GM19193 (cell line): ENCODE results near the gene AHCY.

Experiments
- POLR2A ChIP-seq: IDR thresholded peaks from 4 replicates; pipeline ENCODE4 v1.6.1; 2011; ENCODE audit not compliant: insufficient read depth, insufficient read length; ENCODE audit errors: extremely low read depth

Gene AHCY

DNA sequence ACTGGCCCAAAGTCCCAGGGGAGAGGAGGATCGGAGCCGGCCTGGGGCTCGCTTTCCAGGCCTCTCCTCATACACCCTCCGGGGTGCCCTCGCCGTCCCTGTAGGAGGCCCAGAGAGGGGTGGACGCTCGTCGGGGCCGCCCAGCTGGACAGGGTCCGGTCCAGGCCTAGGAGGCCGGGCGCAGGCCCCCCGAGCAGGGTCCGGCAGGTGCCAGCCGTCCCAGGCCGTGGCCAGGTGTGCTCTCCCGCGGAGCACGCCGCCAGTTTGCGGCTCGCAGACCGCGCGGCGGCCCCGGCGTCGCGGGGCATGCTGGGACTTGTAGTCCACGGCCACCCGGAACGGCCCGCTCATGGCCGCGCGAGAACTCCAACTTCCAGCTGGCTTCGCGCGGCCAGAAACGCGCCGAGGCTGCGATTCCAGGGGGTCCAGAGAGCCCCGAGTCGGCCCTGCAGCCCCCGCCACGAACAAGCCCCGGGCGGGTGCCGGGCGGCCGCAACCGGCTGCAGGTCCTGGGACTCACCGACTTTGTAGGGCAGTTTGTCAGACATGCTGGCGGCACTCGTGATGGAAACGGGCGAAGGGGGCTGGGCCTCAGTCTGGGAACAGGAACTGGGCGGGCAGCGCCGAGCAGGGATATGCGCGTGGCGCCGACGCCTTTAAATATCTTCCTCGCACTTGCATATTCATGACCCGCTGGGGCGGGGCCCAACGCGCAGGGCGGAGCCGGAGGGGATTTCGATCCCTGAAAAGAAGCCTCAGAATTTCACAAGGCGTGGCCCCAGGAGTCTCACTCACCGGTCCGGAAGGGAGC, at the start of gene AHCY:
TSS of gene AHCY (minus strand) at position 633 of the 811 bp plus-strand sequence. CDS start at position 548, 85 bp downstream.
- TF ChIP-seq POLR2A = peak; percentile 81

DNA sequence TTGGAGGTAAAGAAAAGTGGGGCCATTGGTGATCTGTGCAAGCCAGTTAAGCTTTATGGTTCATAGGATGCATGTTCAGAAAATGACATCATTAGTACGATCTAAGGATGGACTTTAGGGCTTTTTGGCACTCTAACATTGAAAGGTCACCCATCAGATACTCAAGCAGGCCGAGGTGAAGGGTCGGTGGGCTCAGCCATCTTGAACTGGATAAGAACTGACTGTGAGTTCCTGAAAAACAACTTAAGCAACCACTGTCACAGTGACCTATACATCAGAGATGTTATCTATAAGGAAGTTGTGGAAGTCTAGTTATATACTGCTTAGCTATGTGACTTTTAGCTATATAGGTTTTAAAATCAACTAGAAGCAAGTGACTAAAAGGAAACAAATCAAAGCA, 46.9 kb upstream of the AHCY start:
- TF ChIP-seq POLR2A = no peak

DNA sequence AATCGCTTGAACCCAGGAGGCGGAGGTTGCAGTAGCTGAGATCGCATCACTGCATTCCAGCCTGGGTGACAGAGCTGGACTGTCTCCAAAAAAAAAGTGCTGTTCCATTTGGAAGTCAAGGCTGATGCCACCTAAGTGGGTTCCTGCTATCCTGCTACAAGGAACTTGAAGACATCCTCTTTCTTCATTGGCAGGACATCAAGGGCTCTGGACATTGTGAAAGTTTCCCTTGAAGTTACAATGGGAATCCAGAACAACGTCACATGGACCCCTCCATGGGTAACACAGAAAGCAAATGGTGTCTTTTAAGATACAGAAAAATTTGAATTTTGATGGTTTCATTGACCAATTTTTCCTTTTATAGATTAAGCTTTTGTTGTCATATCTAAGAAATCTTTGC, 44.4 kb upstream of the AHCY start:
- no peak for TF ChIP-seq POLR2A

DNA sequence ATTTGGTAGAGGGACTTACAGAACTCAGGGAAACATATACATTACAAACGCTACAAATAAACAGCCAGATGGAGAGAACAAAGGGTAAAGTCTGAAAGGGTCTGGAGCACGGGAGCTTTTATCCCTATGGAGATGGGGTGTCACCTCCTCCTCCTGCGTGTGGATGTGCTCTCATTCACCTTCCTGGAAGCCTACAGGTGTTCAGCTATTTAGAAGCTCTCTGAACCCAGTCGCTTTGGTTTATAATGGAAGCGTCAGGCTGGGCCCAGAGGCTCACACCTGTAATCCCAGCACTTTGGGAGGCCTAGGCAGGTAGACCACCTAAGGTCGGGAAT, 42.2 kb upstream of the AHCY start:
- TF ChIP-seq POLR2A = no peak

DNA sequence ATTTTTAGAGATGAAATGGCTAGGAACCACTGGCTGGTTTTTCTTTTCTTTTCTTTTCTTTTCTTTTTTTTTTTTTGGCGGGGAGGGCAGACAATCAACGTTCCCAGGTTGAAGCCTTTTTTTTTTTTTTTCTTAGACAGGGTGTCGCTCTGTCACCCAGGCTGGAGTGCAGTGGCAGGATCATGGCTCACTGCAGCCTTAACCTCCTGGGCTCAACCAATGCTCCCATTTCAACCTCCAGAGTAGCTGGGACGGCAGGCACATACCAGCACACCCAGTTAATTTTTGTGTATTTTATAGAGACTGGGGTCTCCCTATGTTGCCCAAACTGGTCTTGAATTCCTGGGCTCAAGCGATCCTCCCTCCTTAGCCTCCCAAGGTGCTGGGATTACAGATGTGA, 41.1 kb upstream of the AHCY start:
- no peak for TF ChIP-seq POLR2A

DNA sequence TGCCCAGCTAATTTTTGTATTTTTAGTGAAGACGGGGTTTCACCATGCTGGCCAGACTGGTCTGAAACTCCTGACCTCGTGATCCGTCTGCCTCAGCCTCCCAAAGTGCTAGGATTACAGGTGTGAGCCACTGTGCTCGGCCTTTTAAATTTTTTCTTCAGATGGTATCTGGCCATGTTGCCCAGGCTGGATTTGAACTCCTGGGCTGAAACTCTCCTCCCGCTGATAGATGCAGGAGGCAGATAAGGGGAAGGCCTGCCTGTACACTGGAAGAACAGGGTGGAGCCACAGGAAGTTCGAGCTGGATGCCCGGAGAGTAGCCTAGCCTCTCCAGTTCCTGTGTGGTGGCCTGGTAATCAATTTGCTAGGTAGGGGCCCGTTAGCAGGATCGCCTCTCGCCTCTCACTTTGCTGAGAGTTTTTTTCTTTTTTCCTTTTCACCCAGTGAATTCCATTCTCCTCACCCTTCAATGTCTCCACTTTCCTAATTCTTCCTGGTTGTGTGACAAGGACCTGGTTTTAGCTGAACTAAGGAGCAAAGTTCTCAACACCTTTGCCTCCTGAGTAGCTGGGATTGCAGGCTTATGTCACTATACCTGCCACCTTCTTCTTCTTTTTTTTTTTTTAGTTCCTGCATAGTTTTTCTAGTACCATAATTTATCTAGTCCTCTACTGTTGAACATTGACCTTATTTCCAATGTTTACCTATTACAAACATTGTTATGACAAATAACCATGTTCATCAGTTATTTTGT, 40.5 kb upstream of the AHCY start:
- no peak for TF ChIP-seq POLR2A

DNA sequence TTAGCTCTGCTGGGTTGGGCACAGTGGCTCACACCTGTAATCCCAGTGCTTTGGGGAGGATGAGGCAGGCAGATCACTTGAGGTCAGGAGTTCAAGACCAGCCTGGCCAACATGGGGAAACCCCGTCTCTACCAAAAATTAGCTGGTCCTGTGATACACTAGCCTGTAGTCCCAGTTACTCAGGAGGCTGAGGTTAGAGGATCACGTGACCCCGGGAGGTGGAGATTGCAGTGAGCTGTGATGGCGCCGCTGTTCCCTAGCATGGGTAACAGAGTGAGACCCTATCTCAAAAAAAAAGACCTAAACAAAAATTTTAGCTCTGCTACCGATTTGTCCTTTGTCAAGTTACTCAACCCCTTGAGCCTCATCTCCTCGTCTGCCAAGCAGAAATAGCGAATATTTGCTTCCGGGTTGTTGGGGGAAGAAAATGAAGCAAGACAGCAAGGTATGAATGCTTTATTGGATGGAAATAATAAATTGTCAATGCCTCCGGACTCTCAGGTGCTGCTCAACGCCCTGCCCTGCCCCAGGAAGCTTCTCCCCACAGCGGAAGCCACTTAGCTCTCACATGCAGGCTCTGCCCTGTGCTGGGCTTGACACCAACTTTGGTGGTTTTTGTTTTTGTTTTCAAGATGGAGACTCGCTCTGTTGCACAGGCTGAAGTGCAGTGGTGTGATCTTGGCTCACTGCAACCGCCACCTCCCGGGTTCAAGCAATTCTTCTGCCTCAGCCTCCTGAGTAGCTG, 35.0 kb upstream of the AHCY start:
- no peak for TF ChIP-seq POLR2A

DNA sequence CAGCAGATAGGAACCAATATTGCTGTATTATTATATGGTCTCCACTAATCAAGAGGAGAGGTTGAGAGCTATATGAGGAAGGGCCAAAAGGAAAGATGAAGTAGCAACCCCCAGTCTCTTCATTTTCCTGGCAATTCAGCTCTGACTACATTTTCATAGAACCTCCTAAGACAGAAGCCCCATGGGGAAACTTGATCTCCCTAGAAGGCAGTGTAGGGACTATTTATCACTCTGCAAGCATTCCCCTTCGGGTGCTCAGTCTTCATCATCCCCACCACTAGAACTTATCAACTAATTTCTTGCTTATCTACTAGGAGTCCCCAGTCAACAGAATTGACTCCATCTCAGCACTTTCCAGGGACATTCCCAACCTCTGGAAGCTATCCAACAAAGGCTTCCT, 34.4 kb upstream of the AHCY start:
- TF ChIP-seq POLR2A = no peak

DNA sequence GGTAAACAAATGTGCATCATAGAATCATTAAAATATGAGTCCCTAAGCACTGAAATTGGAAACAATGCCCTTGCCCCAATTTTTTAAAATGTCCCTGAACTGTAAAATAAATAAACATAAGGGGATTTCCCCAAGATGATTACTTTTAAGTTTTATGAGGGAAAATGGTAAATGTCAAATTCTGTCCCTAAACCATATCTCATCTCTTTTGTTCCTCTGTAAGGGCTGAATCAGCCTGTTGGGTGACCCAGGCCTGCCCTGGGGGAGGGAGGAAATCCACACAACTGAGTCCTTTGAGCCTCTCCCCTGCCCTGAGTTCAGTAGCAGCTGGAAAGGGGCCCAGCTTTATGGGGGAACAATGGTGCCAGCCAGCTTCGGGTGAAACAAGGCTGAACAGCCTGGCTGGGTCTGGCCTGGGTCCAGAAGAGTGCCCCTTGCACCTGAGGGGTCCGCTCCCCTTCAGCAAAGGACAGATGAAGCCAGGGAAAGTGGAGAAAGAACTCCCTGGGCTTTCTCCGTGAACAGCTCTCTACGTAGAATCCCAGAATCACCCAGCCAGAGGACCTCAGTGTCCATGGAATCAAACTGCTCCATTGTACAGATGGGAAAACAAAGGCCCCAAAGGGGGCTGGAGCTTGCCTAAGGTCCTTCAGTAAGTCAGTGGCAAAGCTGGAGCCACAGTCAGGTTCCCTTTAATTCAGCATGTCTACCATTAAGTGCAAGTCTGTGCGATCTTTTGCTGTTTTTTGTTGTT, 31.7 kb upstream of the AHCY start:
- no peak for TF ChIP-seq POLR2A

DNA sequence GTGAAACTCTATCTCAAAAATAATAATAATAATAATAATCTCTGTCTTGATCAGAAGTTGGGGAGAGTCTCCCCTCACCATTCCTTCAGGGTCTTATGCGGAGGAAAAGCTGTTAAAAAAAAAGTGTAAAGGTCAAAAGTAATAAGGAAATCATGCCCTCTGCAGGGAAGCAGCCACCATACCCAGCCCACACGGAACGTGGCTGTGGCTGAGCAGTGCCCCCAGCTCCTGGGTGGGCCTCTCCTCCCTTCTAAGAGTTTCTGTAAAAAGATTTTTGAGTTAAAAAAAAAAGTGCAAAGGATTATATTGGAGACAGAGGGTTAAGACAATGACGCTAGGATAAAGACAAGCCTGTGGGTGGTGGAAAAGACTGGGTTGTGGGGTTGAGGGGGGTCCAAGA, 30.6 kb upstream of the AHCY start:
- TF ChIP-seq POLR2A = no peak

DNA sequence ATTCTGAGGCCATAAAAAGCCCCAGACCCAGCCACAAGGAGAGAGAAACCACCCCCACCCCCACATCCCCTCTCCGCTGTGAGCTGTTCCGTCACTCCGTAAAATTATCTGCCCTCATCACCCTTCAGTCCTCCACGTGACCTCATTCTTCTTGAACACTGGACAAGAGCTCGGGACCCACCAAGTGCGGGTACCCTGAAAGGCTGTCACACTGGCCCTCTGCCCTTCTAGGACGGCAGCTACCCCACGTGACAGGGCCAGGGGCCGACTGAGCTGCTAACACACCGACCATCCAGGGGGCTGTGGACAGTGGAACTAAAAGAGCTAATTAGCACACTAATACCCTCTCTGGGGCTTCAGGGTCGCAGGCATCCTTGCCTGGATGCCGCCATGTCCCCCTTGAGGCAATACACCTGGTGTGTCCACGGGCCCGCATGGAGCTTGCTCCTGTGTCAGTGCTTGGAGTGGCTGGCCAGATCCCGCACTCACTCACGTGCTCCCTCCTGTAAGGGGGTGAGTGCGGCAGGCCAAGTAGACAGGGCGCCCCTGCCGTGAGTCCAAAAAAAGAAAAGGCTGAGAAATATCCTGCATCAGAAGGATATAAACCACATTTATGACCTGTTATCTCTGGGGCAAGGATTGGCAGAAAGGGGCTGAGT, 29.2 kb upstream of the AHCY start:
- TF ChIP-seq POLR2A = no peak

DNA sequence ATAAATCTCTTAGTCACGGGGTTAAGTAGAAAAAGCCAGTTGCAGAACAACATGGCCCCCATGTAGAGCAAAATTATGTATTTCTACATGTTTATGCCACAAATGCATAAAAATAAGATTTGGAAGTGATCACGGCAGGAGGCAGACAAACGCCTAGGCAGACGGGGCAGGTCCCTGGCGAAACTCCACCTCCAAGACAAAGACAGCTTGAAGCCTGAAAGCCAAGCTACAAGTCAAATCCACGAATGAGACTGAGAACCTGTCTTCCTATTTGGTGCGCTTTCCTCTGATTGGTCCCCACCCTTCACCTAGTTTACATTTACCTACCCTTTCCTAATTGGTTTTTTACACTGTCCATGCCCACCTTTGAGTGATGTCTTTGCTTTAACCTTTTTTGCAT, 28.7 kb upstream of the AHCY start:
- no peak for TF ChIP-seq POLR2A

DNA sequence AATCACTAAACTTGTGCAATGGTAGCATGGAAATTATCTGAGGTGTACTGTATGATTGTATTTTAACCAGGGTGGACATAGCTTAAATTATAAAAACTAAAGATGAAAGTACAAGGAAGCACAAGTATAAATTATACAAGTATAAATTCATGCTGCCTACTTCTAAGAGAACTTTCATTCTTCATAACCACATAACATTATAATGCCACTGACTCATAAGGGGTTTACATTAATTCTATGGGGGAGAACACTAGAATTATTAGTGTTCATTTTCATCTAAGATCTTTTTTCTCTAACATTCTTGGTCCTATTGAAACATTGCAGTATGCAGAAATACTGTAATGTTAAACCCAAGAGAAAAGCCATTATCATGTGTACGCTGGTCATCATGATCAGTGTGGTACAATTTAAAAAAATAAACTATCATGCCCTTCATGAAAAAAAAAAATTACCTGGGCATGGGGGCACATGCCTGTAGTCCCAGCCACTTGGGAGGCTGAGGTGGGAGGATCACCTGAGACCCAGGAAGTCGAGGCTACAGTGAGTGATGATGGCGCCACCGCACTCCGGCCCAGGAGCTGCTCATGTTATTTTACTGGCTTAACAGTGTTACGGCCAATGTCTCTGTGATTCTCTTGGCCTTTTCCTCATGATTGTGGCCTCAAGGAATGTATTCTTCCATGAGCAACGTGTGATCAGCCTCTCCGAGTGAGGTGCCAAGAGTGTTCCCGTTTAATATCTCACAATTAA, 25.9 kb upstream of the AHCY start:
- TF ChIP-seq POLR2A = no peak

DNA sequence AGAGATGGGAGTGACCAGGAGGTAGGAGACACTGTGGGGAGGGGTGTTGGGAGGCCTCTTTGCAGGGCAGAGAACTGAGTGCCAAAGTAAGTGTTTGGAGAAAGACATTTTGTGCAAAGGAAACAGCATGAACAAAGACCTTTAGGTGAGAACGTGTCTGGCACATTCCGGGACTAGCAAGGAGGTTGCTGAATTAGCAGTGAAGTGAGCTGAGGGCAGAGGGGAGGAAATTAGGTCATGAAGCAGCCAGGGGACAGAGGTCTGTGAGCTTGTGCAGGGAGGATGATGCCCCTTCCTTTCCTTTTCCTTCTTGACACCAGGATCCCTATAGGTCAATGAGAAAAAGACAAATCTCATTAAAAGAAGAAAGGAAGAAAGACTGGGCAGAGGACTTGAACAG, 21.4 kb upstream of the AHCY start:
- TF ChIP-seq POLR2A = no peak
